Activated CD4-positive, alpha-beta memory T cell treated with anti-CD3 and anti-CD28 coated beads for 36 hours (primary cell): Measurements from ENCODE around the gene GPX4. TPM values are rescaled to one million over a fixed set of nuclear protein-coding genes. Genes with fewer than 3 reads are reported as not detected.
A peak's percentile ranks its signal among the peaks of the same experiment; 100 is the strongest.

ENCODE experiments used
- CTCF ChIA-PET: fragments of 350-600 bp; sonication (Branson Sonifier 250); formaldehyde crosslinking; loops from one replicate; lab custom pipeline; 2021; ENCODE audit warnings: antibody characterized with exemption, inconsistent platforms; lab: Charles Lee
- POLR2A ChIA-PET: fragments of 350-600 bp; sonication (Branson Sonifier 250); formaldehyde crosslinking; loops from one replicate; lab custom pipeline; 2021; ENCODE audit warnings: antibody characterized with exemption; lab: Charles Lee
- DNase-seq: peaks from one replicate; pipeline ENCODE4 v3.0.0-alpha.2; 2020
- H3K27ac Mint-ChIP-seq: one replicate; pipeline ENCODE4 v1.8.0; 2021; ENCODE audit warnings: mixed read lengths
- H3K27me3 Mint-ChIP-seq: one replicate; pipeline ENCODE4 v1.8.0; 2021; ENCODE audit warnings: mixed read lengths
- H3K36me3 Mint-ChIP-seq: one replicate; pipeline ENCODE4 v1.8.0; 2021; ENCODE audit warnings: mixed read lengths
- H3K4me1 Mint-ChIP-seq: one replicate; pipeline ENCODE4 v1.8.0; 2021; ENCODE audit warnings: low read depth, mixed read lengths
- H3K4me3 Mint-ChIP-seq: one replicate; pipeline ENCODE4 v1.8.0; 2021; ENCODE audit warnings: mild to moderate bottlenecking, mixed read lengths
- H3K9me3 Mint-ChIP-seq: one replicate; pipeline ENCODE4 v1.8.0; 2021; ENCODE audit warnings: mixed read lengths
- intact Hi-C: fragments of 100-400 bp; cut with micrococcal nuclease; formaldehyde crosslinking; loops from one replicate; pipeline ENCODE4 v1.15.1; 2023
- total RNA-seq, 2 experiments: library from RNA; stranded (reverse); gene quantifications; one replicate each; pipeline ENCODE4 v1.2.3, GENCODE V29; 2021

Gene GPX4
- total RNA-seq, 2 experiments from 2014 or later = 274 to 275 TPM

DNA sequence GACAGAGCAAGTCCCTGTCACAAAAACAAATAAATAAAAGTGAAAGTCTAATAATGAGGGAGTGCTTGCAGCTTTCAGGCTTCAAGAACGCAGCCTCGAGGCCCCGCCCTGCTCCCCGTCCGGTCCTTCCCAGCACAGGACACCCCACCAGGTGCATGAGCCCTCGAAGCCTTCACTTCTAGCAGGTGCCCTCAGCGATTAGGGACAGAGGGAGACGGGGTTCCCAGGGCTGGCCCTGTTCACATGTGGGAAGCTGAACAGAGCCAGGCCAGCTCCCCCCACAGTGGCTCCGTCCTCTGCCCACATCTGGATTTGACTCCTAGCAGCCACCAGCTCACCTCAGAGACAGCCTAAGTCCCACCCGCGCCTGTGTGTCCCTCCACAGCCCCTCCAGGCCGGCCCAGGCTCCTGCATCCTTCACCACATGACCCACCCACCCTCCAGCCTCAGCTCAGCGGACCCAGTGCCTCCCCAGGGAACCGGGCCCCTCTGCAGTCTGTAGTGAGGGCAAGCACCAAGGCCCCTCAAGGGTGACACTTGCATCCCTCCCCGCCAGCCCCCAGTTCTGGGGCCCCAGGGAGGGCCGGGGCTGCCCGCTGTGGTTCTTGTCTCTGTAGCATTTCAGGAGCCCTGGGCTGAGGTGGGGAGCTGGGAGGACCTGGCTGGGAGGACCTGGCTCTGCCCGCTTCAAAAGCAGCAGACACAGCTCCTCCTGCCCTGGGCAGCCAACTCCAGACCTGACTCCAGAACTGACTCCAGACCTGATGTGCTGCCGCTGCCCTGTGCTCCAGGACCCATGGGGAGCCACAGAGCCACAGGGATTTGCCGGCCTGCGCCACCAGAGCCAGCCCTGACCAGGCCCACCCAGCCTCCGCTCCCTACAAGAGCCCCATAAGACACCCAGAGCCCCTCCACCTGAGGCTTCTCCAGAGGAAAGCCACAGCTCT, 27.2 kb downstream of the GPX4 start:
- intact Hi-C loops = loop anchor here (5.0 kb wide), 1 partner anchor 61 kb away; no protein-coding TSS in a partner anchor
- Mint-ChIP-seq H3K4me1 (peaks cover 43% of the 10 kb centered on the region), H3K36me3 (peaks cover 18% of the 10 kb centered on the region), H3K4me3 (peak overlapping the region; percentile 94), H3K9me3 (no peaks in the 10 kb centered on the region), H3K27ac (peak overlapping the region; percentile 96), H3K27me3 (no peaks in the 10 kb centered on the region)
- POLR2A ChIA-PET = interaction anchor here (0.6 to 2.9 kb wide), 12 partner anchors 18 to 110 kb away, joined by 3 to 23 read pairs (median 4); partner anchors contain the start of genes ARHGAP45, GPX4 and RNU6-2
- CTCF ChIA-PET = interaction anchor here (0.7 to 2.3 kb wide), 8 partner anchors 10 to 135 kb away, joined by 3 to 14 read pairs (median 4); partner anchors contain the start of gene ATP5F1D
- DNase-seq = peak; percentile 72

DNA sequence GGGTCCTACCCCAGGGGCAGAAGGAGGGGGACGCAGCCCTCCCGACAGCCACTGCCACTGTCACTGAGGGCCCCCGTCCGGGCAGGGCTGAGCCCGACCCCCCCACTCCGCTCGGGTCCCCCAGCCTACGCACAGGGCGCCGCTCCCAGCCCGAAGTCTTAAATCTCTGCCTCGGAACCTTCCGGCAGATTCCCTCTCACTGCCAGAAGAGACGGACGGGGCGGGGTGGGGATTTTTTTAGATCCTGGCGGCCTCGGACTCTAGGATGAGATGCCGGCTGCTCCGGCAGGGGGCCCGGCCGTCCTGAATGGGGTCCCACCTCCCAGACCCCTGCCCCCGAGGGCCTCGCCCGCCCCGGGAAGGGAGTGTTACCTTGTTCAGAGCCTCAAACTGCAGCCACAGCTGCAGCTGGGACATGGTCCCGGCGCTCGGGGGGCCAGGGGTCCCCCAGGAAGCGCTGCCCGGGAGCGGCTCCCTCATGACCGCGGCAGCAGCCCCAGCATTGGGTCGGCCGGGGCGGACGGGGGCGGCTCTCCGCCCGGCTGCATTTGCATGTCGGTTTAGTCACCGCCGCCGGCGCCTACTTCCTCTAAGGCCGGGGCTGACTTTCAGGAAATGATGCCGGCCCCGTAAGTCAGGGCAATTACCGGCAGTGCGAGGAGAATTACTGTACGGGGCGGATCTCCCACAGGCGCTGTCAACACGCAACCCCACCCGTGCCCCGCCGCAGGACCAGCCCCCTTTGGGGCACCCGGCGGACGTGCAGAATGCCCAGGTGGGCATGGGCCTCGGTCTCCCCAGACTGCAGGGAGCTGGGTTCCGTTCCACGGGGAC, 28.1 kb downstream of the GPX4 start:
- Mint-ChIP-seq H3K27ac (peak overlapping the region; percentile 96), H3K27me3 (no peaks in the 10 kb centered on the region), H3K4me3 (peak overlapping the region; percentile 94), H3K4me1 (peaks cover 44% of the 10 kb centered on the region), H3K9me3 (no peaks in the 10 kb centered on the region), H3K36me3 (peaks cover 16% of the 10 kb centered on the region)
- DNase-seq = peak; percentile 96
- ChIA-PET POLR2A (interaction anchor here (1.2 to 2.9 kb wide), 4 partner anchors 19 to 66 kb away, joined by 4 to 23 read pairs (median 6); partner anchors contain the start of gene GPX4), CTCF (interaction anchor here (0.5 to 2.3 kb wide), 9 partner anchors 11 to 151 kb away, joined by 3 to 14 read pairs (median 3); no protein-coding TSS in a partner anchor)
- intact Hi-C loops = loop anchor here (1.0 to 5.0 kb wide), 6 partner anchors 29 to 111 kb away; partner anchors contain the start of genes ATP5F1D, GPX4, RNU6-2 and SBNO2

DNA sequence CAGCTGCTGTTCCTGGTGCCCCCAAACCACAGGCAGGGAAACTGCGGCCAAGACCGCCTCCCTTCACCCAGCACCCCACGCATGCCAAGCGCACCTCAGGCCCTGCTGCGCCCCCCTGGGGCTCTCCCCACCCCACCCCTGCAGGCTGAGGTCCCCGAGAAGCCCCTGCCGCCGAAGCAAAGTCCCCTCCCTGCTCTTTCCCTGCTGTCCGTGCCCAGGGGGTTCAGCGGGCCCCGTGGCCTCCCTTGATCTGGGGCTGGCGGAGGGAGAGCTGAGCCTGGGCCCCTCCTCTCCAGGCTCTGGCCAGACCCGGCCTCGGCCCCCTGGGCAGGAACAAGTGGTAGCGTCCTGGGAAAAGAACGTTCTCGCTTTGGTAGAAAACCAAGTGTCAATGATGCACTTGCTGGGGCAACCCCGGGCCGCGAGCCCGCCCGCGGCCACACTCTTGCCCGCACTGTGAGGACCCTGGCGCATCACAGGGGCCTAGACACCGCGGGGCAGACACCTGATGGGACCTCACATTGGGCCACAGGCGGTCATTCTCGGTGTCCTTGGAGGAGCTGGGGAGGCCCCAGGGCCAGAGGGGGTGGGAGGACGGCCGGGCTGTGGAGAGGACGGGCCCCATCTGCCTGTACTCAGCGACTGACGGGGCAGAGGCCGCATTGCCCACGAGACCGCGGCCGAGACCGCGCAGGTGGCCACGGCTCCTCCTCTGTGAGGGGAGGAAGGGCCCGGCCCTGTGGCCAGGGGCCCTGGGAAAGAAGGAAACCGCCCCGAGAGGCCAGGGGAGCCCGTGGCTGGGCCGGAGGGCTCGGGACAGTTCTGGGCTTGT, 29.0 kb downstream of the GPX4 start:
- intact Hi-C loops = loop anchor here (1.0 to 5.0 kb wide), 6 partner anchors 30 to 111 kb away; partner anchors contain the start of genes ATP5F1D, GPX4, RNU6-2 and SBNO2
- H3K36me3 Mint-ChIP-seq = peaks cover 12% of the 10 kb centered on the region

DNA sequence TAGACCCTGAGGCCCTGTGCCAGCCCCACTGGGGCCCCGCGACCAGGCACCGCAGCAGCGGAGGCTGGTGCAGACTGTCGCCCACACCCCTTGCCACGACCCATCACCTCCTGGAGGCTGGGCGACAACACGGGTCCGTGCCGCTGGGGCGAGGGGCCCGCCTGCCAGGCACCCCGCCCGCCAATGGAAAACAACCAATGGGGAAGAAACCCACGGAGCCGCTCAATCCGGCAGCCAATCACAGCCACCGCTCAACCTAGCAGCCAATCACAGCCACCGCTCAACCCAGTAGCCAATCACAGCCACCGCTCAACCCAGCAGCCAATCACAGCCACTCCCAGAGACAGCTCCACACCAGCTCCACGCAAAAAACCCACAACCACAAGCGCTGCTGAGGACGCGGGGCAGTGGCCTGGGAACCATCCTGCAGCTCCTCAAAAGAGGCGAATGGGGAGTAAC, 29.7 kb downstream of the GPX4 start:
- Mint-ChIP-seq H3K27ac (peak overlapping the region; percentile 96), H3K4me1 (peaks cover 38% of the 10 kb centered on the region), H3K9me3 (no peaks in the 10 kb centered on the region), H3K4me3 (peak overlapping the region; percentile 94), H3K36me3 (peaks cover 9% of the 10 kb centered on the region), H3K27me3 (no peaks in the 10 kb centered on the region)
- DNase-seq = peak; percentile 92
- ChIA-PET CTCF (interaction anchor here (0.8 to 1.5 kb wide), 7 partner anchors 20 to 270 kb away, joined by 3 to 9 read pairs (median 4); no protein-coding TSS in a partner anchor), POLR2A (interaction anchor here (0.5 to 1.1 kb wide), 7 partner anchors 10 to 136 kb away, joined by 3 to 5 read pairs (median 3); partner anchors contain the start of genes ARHGAP45 and CIRBP)
- intact Hi-C loops = loop anchor here (2.0 to 5.0 kb wide), 3 partner anchors 31 to 107 kb away; partner anchors contain the start of genes ATP5F1D and GPX4

More for the DNA sequence above, 29.0 kb downstream of the GPX4 start:
- ChIA-PET CTCF (interaction anchor here (0.5 to 1.5 kb wide), 8 partner anchors 22 to 269 kb away, joined by 3 to 6 read pairs (median 3); no protein-coding TSS in a partner anchor), POLR2A (interaction anchor here (0.8 to 2.9 kb wide), 5 partner anchors 20 to 105 kb away, joined by 3 to 23 read pairs (median 5); partner anchors contain the start of gene GPX4)
- no peaks in the 10 kb centered on the region for H3K27me3 Mint-ChIP-seq
- DNase-seq = peak; percentile 66
- H3K27ac Mint-ChIP-seq = peak overlapping the region; percentile 96
- peak overlapping the region; percentile 94 for H3K4me3 Mint-ChIP-seq
- no peaks in the 10 kb centered on the region for H3K9me3 Mint-ChIP-seq
- H3K4me1 Mint-ChIP-seq = peaks cover 40% of the 10 kb centered on the region

DNA sequence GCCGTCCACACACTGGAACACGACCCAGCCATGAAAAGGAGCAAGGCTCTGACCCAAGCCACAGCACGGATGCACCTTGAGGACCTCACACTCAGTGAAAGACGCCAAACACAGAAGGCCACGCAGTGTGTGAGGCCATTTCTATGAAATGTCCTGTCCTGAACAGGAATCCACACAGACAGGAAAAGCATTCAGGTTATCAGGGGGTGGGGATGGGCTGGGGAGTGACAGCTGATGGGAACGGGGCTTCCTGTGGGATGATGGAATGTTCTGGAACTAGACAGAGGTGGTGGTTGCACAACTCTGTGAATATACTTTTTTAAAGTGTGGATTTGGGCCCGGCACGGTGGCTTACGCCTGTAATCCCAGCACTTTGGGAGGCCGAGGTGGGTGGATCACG, 30.6 kb downstream of the GPX4 start:
- Mint-ChIP-seq H3K27ac (peak overlapping the region; percentile 96), H3K4me3 (no peak overlapping the region), H3K4me1 (peaks cover 34% of the 10 kb centered on the region), H3K27me3 (no peaks in the 10 kb centered on the region), H3K36me3 (peaks cover 13% of the 10 kb centered on the region), H3K9me3 (no peaks in the 10 kb centered on the region)
- ChIA-PET POLR2A (interaction anchor here (0.7 to 1.1 kb wide), 3 partner anchors 66 to 135 kb away, joined by 3 to 5 read pairs (median 3); partner anchors contain the start of genes ARHGAP45 and CIRBP), CTCF (interaction anchor here (0.8 to 1.5 kb wide), 6 partner anchors 21 to 271 kb away, joined by 3 to 9 read pairs (median 4); no protein-coding TSS in a partner anchor)
- no peak for DNase-seq
- intact Hi-C loops = loop anchor here (5.0 kb wide), 1 partner anchor 58 kb away; no protein-coding TSS in a partner anchor

DNA sequence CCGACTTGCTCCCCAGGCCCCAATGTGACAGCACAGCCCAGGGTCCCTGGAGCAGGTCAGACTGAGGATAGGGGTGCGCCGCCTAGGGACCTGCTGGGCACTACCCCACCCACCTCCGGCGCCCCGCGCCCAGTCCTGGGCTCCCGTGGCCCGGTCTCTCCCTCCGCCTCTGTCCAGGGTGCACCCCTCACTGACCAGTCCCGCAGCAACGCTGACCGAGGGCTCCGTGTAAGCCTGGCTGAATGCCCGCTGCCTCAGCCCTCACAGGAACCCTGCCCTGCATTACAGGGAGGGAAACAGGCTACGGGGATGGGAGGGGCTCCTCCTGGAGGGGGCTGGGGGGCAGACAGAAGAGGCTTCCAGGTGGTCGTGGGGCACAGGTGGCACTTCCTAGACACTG, 31.7 kb downstream of the GPX4 start:
- ChIA-PET CTCF (interaction anchor here (0.9 kb wide), 1 partner anchor 22 kb away, joined by 3 read pairs; no protein-coding TSS in a partner anchor), POLR2A (no interaction called here)
- Mint-ChIP-seq H3K4me3 (no peak overlapping the region), H3K9me3 (no peaks in the 10 kb centered on the region), H3K36me3 (peaks cover 12% of the 10 kb centered on the region), H3K27ac (peak overlapping the region; percentile 6), H3K4me1 (peaks cover 25% of the 10 kb centered on the region), H3K27me3 (no peaks in the 10 kb centered on the region)
- no peak for DNase-seq
- intact Hi-C loops = no loop called here

DNA sequence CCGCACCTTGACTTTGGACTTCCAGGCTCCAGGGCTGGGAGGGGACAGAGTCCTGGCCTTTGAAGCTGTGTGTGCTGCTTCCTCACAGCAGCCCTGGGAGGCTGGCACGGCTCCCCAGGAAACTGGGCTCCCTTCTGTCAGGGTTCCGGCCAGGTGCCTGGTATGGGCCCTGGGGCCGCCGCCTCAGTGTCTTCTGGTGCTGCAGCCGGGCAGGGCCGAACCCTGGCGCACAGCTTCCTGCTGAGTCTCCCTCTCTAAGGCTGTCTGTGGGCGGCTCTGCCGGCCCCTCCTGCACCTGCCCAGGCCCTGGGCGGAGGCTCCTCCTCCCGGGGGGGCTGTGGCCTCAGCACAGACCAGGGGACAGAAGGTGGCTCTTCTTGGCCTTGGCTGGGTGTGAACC, 32.4 kb downstream of the GPX4 start:
- peaks cover 21% of the 10 kb centered on the region for H3K4me1 Mint-ChIP-seq
- CTCF ChIA-PET = interaction anchor here (0.6 kb wide), 1 partner anchor 131 kb away, joined by 3 read pairs; no protein-coding TSS in a partner anchor
- no peak for DNase-seq
- H3K9me3 Mint-ChIP-seq = no peaks in the 10 kb centered on the region
- H3K27me3 Mint-ChIP-seq = no peaks in the 10 kb centered on the region
- H3K4me3 Mint-ChIP-seq = no peak overlapping the region
- peak overlapping the region; percentile 78 for H3K27ac Mint-ChIP-seq
- intact Hi-C loops = no loop called here
- POLR2A ChIA-PET = no interaction called here
- peaks cover 7% of the 10 kb centered on the region for H3K36me3 Mint-ChIP-seq

DNA sequence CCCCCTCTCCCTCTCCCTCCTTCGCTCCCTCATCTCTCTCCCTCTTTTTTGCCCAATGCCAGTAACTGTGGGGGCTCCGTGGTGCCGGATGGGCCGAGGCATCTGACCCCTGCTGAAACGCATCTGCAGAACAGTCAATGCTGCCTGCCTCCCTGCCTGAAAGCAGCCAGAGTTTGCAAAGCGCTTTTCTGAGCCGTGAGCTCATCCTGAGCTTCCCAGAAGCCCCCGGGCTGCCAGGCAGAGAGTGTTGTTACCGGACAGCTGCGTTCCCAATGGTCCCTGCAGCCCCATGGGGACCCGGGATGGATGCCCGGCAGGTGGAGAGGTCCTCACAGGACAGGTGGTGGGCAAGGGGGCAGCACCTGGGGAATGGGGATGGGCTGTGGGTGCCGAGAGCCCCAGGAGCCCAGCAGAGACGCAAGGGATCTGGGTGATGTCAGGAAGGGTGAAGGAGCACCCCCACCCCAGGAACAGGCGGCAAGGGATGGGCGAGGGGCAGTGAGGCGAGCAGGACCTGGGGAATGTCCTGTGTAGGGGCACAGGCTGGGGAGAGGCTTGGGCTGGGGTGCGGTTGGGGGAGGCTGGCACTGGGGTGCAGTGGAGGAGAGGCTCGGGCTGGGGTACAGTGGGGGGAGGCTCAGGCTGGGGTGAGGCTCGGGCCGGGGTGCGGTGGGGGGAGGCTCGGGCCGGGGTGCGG, 33.0 kb downstream of the GPX4 start:
- H3K4me1 Mint-ChIP-seq = peaks cover 21% of the 10 kb centered on the region
- no peaks in the 10 kb centered on the region for H3K27me3 Mint-ChIP-seq
- H3K4me3 Mint-ChIP-seq = no peak overlapping the region
- intact Hi-C loops = no loop called here
- H3K27ac Mint-ChIP-seq = peak overlapping the region; percentile 78
- ChIA-PET POLR2A (no interaction called here), CTCF (no interaction called here)
- no peaks in the 10 kb centered on the region for H3K9me3 Mint-ChIP-seq
- no peak for DNase-seq
- H3K36me3 Mint-ChIP-seq = peaks cover 7% of the 10 kb centered on the region

DNA sequence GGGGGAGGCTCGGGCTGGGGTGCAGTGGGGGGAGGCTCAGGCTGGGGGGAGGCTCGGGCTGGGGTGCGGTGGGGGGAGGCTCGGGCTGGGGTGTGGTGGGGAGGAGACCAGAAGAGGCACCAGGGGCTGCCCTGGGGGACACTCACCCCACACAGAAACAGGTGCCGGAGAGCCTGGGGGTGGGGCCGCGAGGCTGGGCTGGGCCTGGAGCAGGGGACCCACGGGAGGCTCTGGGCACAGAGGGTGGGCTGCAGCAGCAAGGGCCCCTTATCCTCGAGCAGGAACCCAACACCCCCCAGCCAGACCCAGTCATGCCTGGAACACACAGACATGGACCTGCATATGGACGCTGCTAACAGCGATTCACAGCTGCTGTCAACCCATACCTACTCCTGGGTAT, 34.3 kb downstream of the GPX4 start:
- intact Hi-C loops = no loop called here
- no peaks in the 10 kb centered on the region for H3K27me3 Mint-ChIP-seq
- H3K27ac Mint-ChIP-seq = no peak overlapping the region
- no peak overlapping the region for H3K4me3 Mint-ChIP-seq
- H3K4me1 Mint-ChIP-seq = peaks cover 19% of the 10 kb centered on the region
- no peaks in the 10 kb centered on the region for H3K9me3 Mint-ChIP-seq
- ChIA-PET CTCF (no interaction called here), POLR2A (no interaction called here)
- DNase-seq = no peak
- H3K36me3 Mint-ChIP-seq = peaks cover 16% of the 10 kb centered on the region

DNA sequence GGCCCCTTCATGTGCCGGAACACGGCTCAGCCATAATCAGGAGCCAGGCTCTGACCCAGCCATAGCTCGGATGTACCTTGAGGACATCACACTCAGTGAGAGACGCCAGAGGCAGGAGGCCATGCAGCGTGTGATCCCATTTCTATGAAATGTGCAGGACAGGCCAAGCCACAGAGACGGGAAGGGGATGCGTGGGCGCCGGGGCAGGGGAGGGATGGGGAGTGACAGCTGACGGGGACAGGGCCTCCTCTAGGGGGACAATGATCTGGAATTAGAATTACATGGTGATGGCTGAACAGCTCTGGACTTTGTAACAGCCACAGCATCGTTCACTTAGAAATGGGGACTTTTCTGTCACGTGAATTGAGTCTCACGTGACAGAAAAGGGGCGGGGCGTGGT, 35.3 kb downstream of the GPX4 start:
- no peaks in the 10 kb centered on the region for H3K27me3 Mint-ChIP-seq
- H3K9me3 Mint-ChIP-seq = no peaks in the 10 kb centered on the region
- no peak overlapping the region for H3K4me3 Mint-ChIP-seq
- ChIA-PET POLR2A (no interaction called here), CTCF (no interaction called here)
- no peak for DNase-seq
- peaks cover 20% of the 10 kb centered on the region for H3K36me3 Mint-ChIP-seq
- H3K27ac Mint-ChIP-seq = no peak overlapping the region
- H3K4me1 Mint-ChIP-seq = peaks cover 11% of the 10 kb centered on the region
- intact Hi-C loops = no loop called here
